Measurements from ENCODE around the gene CBFB. TPM values are rescaled to one million over a fixed set of nuclear protein-coding genes. Genes with fewer than 3 reads are reported as not detected.
"Not testable (repeated sequence)": the region's sequence is repeated elsewhere in the genome, so short reads cannot be mapped to it uniquely, and the experiment has no call there.

CBFB gene
- total RNA-seq, 1 donor from 2014 or later: 240 TPM

- intact Hi-C loops (cut with micrococcal nuclease): no loop called here
Measured at GRCh38 chr16:67039260-67040020, 10.5 kb downstream of the CBFB start.

GRCh38 chr16:67040166-67040565 is 11.2 kb downstream of the CBFB start:
- intact Hi-C loops (cut with micrococcal nuclease): no loop called here

GRCh38 chr16:67040906-67041305 is 12.0 kb downstream of the CBFB start:
- intact Hi-C loops (cut with micrococcal nuclease): no loop called here

- intact Hi-C loops (cut with micrococcal nuclease): not testable (repeated sequence)
Measured at GRCh38 chr16:67041520-67041919, 12.6 kb downstream of the CBFB start.

- intact Hi-C loops (cut with micrococcal nuclease): no loop called here
Measured at GRCh38 chr16:67043420-67043819, 14.5 kb downstream of the CBFB start.

- intact Hi-C loops (cut with micrococcal nuclease): no loop called here
Measured at GRCh38 chr16:67050796-67051195, 21.8 kb downstream of the CBFB start.

- intact Hi-C loops (cut with micrococcal nuclease): loop anchor here (2.0 kb wide), 1 partner anchor 24 kb away; the partner anchor contains the start of gene CBFB
Measured at GRCh38 chr16:67052399-67052798, 23.4 kb downstream of the CBFB start.

- intact Hi-C loops (cut with micrococcal nuclease): loop anchor here (2.0 kb wide), 1 partner anchor 25 kb away; the partner anchor contains the start of gene CBFB
Measured at GRCh38 chr16:67053767-67054334, 24.9 kb downstream of the CBFB start.

- intact Hi-C loops (cut with micrococcal nuclease): no loop called here
Measured at GRCh38 chr16:67054901-67055300, 26.0 kb downstream of the CBFB start.

GRCh38 chr16:67055712-67056487 is 27.0 kb downstream of the CBFB start:
- intact Hi-C loops (cut with micrococcal nuclease): loop anchor here (1.0 kb wide), 1 partner anchor 26 kb away; no protein-coding TSS in a partner anchor

GRCh38 chr16:67063008-67063407 is 34.1 kb downstream of the CBFB start:
- intact Hi-C loops (cut with micrococcal nuclease): no loop called here

- intact Hi-C loops (cut with micrococcal nuclease): no loop called here
Measured at GRCh38 chr16:67068212-67068753, 39.3 kb downstream of the CBFB start.

GRCh38 chr16:67071476-67072048 is 42.6 kb downstream of the CBFB start:
- intact Hi-C loops (cut with micrococcal nuclease): no loop called here

GRCh38 chr16:67075331-67075730 is 46.4 kb downstream of the CBFB start:
- intact Hi-C loops (cut with micrococcal nuclease): no loop called here

- intact Hi-C loops (cut with micrococcal nuclease): no loop called here
Measured at GRCh38 chr16:67077871-67078270, 48.9 kb downstream of the CBFB start.

GRCh38 chr16:67082100-67082499 is 53.2 kb downstream of the CBFB start:
- intact Hi-C loops (cut with micrococcal nuclease): no loop called here

GRCh38 chr16:67082891-67083290 is 53.9 kb downstream of the CBFB start:
- intact Hi-C loops (cut with micrococcal nuclease): no loop called here

- intact Hi-C loops (cut with micrococcal nuclease): no loop called here
Measured at GRCh38 chr16:67084345-67085028, 55.5 kb downstream of the CBFB start.

GRCh38 chr16:67086822-67087221 is 57.9 kb downstream of the CBFB start:
- intact Hi-C loops (cut with micrococcal nuclease): no loop called here

GRCh38 chr16:67087291-67087690 is 58.3 kb downstream of the CBFB start:
- intact Hi-C loops (cut with micrococcal nuclease): no loop called here

GRCh38 chr16:67087803-67088202 is 58.9 kb downstream of the CBFB start:
- intact Hi-C loops (cut with micrococcal nuclease): no loop called here
